ENCODE measurements around the gene UBE2D3. TPM values are rescaled to one million over a fixed set of nuclear protein-coding genes. Genes with fewer than 3 reads are reported as not detected.

UBE2D3 gene
- polyA plus RNA-seq, 2 of the 4 experiments (the other 2 are of a cell fraction): 186 to 338 TPM

DNA sequence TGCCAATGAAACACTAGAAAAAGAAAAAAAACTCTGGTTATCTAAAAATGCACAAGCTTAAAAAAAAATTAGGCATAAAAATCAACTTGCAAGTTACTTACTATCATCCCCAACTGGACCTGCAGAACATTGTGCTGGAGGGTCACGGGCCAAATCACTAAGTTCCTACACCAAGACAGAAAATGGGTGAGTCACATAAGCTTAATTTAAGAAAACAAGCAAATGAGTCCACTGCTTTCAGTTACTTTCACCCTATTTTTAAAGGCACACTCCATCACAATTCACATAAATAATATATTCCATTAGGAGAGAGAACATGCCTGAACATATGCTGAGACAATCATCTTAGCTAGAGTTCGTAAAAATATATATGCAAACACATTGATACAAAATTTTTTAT lies 17.7 kb downstream of the UBE2D3 start:
- POLR2A ChIA-PET: interaction anchor here (0.8 to 1.1 kb wide), 2 partner anchors 18 to 209 kb away, joined by 6 to 9 read pairs; partner anchors contain the start of gene UBE2D3
- 90% methylated on average over 2 of the region's 2 CpGs for WGBS (ENCODE audit: missing lambda C conversion rate)
- H3K27ac ChIP-seq: no peak overlapping the region
- FAIRE-seq (no peak), ATAC-seq (no peak), DNase-seq (ENCODE audit: low read depth in 1 of 2, low spot score in 1 of 2) (no peak)
- H3K4me1 ChIP-seq: peaks cover 45% of the 10 kb centered on the region
- H3K4me3 ChIP-seq: no peak overlapping the region
- TF ChIP-seq ZNF302 (CRISPR knock-in tag; IDR thresholded peaks at IDR 0.05): no peak
- no peak for TF ChIP-seq MAFK (IDR thresholded peaks at IDR 0.05; ENCODE audit: partially characterized antibody)
- H3K9me3 ChIP-seq: no peaks in the 10 kb centered on the region
- H3K4me2 ChIP-seq: no peak overlapping the region
- CTCF ChIA-PET: no interaction called here

GRCh38 chr4:102809190-102809589 lies 18.2 kb downstream of the UBE2D3 start:
- ChIA-PET CTCF (no interaction called here), POLR2A (interaction anchor here (1.1 kb wide), 1 partner anchor 18 kb away, joined by 6 read pairs; the partner anchor contains the start of gene UBE2D3)
- 84% methylated on average over 3 of the region's 3 CpGs for WGBS (ENCODE audit: missing lambda C conversion rate)
- Histone ChIP-seq H3K27ac (no peak overlapping the region), H3K4me1 (peaks cover 43% of the 10 kb centered on the region), H3K4me2 (no peak overlapping the region), H3K4me3 (no peak overlapping the region), H3K9me3 (no peaks in the 10 kb centered on the region)
- TF ChIP-seq ZNF302 (CRISPR knock-in tag; IDR thresholded peaks at IDR 0.05): no peak
- TF ChIP-seq KDM5A (IDR thresholded peaks at IDR 0.05): no peak
- TF ChIP-seq, protein P1, sequence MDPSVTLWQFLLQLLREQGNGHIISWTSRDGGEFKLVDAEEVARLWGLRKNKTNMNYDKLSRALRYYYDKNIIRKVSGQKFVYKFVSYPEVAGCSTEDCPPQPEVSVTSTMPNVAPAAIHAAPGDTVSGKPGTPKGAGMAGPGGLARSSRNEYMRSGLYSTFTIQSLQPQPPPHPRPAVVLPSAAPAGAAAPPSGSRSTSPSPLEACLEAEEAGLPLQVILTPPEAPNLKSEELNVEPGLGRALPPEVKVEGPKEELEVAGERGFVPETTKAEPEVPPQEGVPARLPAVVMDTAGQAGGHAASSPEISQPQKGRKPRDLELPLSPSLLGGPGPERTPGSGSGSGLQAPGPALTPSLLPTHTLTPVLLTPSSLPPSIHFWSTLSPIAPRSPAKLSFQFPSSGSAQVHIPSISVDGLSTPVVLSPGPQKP (IDR thresholded peaks at IDR 0.05; ENCODE audit: low read depth, low read length): no peak
- TF ChIP-seq, protein P2, sequence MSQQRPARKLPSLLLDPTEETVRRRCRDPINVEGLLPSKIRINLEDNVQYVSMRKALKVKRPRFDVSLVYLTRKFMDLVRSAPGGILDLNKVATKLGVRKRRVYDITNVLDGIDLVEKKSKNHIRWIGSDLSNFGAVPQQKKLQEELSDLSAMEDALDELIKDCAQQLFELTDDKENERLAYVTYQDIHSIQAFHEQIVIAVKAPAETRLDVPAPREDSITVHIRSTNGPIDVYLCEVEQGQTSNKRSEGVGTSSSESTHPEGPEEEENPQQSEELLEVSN (IDR thresholded peaks at IDR 0.05; ENCODE audit: borderline replicate concordance, low read depth): no peak
- TF ChIP-seq MAZ (IDR thresholded peaks at IDR 0.05; ENCODE audit: borderline replicate concordance, low read depth, low read length): no peak
- no peak for FAIRE-seq
- ATAC-seq: no peak
- no peak for DNase-seq (ENCODE audit: low read depth in 1 of 2, low spot score in 1 of 2)

GRCh38 chr4:102808009-102808408 lies 19.3 kb downstream of the UBE2D3 start:
- FAIRE-seq: no peak
- no peak for DNase-seq (ENCODE audit: low read depth in 1 of 2, low spot score in 1 of 2)
- 88% methylated on average over 2 of the region's 2 CpGs for WGBS (ENCODE audit: missing lambda C conversion rate)
- Histone ChIP-seq H3K4me3 (no peak overlapping the region), H3K4me1 (peaks cover 43% of the 10 kb centered on the region), H3K27ac (no peak overlapping the region), H3K4me2 (0 out of 3 replicates have a peak overlapping the region, but pooled peaks have one; percentile 17), H3K9me3 (no peaks in the 10 kb centered on the region)
- POLR2A ChIA-PET: interaction anchor here (0.9 kb wide), 1 partner anchor 19 kb away, joined by 3 read pairs; the partner anchor contains the start of gene UBE2D3
- CTCF ChIA-PET: no interaction called here
- TF ChIP-seq CHD4 (IDR thresholded peaks at IDR 0.05; ENCODE audit: borderline replicate concordance) (no peak), PHF8 (IDR thresholded peaks at IDR 0.05; ENCODE audit: borderline replicate concordance, low read depth) (no peak), RFX5 (IDR thresholded peaks at IDR 0.05) (no peak), MYC (IDR thresholded peaks at IDR 0.05; ENCODE audit: borderline replicate concordance, low read length) (no peak), EP300 (IDR thresholded peaks at IDR 0.05) (no peak), CBX2 (IDR thresholded peaks at IDR 0.05; ENCODE audit: borderline replicate concordance, low read depth) (no peak)
- TF ChIP-seq, protein P3, sequence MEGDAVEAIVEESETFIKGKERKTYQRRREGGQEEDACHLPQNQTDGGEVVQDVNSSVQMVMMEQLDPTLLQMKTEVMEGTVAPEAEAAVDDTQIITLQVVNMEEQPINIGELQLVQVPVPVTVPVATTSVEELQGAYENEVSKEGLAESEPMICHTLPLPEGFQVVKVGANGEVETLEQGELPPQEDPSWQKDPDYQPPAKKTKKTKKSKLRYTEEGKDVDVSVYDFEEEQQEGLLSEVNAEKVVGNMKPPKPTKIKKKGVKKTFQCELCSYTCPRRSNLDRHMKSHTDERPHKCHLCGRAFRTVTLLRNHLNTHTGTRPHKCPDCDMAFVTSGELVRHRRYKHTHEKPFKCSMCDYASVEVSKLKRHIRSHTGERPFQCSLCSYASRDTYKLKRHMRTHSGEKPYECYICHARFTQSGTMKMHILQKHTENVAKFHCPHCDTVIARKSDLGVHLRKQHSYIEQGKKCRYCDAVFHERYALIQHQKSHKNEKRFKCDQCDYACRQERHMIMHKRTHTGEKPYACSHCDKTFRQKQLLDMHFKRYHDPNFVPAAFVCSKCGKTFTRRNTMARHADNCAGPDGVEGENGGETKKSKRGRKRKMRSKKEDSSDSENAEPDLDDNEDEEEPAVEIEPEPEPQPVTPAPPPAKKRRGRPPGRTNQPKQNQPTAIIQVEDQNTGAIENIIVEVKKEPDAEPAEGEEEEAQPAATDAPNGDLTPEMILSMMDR (IDR thresholded peaks at IDR 0.05): no peak
- ATAC-seq: 0 out of 6 replicates have a peak, but pooled peaks of 1 of the 2 experiments have one; percentile 31

DNA sequence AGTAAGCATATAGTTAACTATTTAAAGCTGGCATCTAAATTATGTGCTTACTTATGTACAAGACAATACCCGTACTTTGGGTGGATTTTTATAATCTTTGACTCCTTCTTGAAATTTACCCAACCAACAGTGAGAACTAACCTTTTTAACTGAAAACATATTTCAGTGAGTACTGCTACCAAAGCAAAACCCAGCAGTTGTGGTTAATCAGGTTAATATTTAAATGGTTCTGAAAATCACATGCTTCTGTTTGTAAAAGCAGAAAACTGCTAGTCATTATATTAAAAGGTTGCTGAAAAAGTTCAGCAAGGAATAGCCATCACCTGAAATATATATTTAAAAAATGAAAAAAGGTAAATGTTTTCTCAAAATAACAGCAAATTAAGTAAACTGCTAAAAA lies 20.0 kb downstream of the UBE2D3 start:
- Histone ChIP-seq H3K4me2 (0 out of 3 replicates have a peak overlapping the region, but pooled peaks have one; percentile 17), H3K27ac (no peak overlapping the region), H3K4me1 (peaks cover 42% of the 10 kb centered on the region), H3K4me3 (no peak overlapping the region), H3K9me3 (no peaks in the 10 kb centered on the region)
- WGBS (ENCODE audit: missing lambda C conversion rate): 63% methylated on average over 1 of the region's 1 CpG
- TF ChIP-seq FOSB (CRISPR knock-in tag; IDR thresholded peaks at IDR 0.05) (no peak), NR3C1 (IDR thresholded peaks at IDR 0.05) (no peak), PHF8 (IDR thresholded peaks at IDR 0.05; ENCODE audit: borderline replicate concordance, low read depth) (no peak), HEYL (CRISPR knock-in tag; IDR thresholded peaks at IDR 0.05) (no peak), EHMT2 (IDR thresholded peaks at IDR 0.05; ENCODE audit: low read depth) (no peak), ZSCAN20 (CRISPR knock-in tag; IDR thresholded peaks at IDR 0.05) (no peak), GATA3 (IDR thresholded peaks at IDR 0.05; ENCODE audit: borderline replicate concordance) (no peak), RFX5 (IDR thresholded peaks at IDR 0.05) (no peak), USF2 (IDR thresholded peaks at IDR 0.05) (no peak), NPAS2 (CRISPR knock-in tag; IDR thresholded peaks at IDR 0.05; ENCODE audit: borderline replicate concordance) (no peak), PBX3 (IDR thresholded peaks at IDR 0.05) (no peak)
- TF ChIP-seq, protein P1 (IDR thresholded peaks at IDR 0.05; ENCODE audit: low read depth, low read length): no peak
- DNase-seq (ENCODE audit: low read depth in 1 of 2, low spot score in 1 of 2): no peak
- no peak for FAIRE-seq
- CTCF ChIA-PET: no interaction called here
- POLR2A ChIA-PET: interaction anchor here (0.9 kb wide), 1 partner anchor 20 kb away, joined by 3 read pairs; the partner anchor contains the start of gene UBE2D3
- ATAC-seq: no peak

Data from A549 (cell line).